ENCODE results near the gene PGK2.
"Not testable (repeated sequence)": the region's sequence is repeated elsewhere in the genome, so short reads cannot be mapped to it uniquely, and the experiment has no call there.

The PGK2 gene

GRCh38 chr6:49787176-49787575 is at the start of gene PGK2:
TSS of gene PGK2 (minus strand) at chr6:49787285. CDS start at chr6:49787187, 98 bp downstream.
- FAIRE-seq, result no peak

GRCh38 chr6:49835140-49835539 is 48.1 kb upstream of the PGK2 start:
- FAIRE-seq, result no peak

GRCh38 chr6:49833386-49833785 is 46.3 kb upstream of the PGK2 start:
- FAIRE-seq, result no peak

GRCh38 chr6:49826743-49827406 is 39.8 kb upstream of the PGK2 start:
- FAIRE-seq, result no peak

- FAIRE-seq, result no peak
Observed at GRCh38 chr6:49815166-49815565, 28.1 kb upstream of the PGK2 start.

GRCh38 chr6:49813248-49813647 is 26.2 kb upstream of the PGK2 start:
- no peak for FAIRE-seq

GRCh38 chr6:49806145-49806544 is 19.1 kb upstream of the PGK2 start:
- no peak for FAIRE-seq

GRCh38 chr6:49805246-49805645 is 18.2 kb upstream of the PGK2 start:
- FAIRE-seq, result no peak

GRCh38 chr6:49801525-49801924 is 14.4 kb upstream of the PGK2 start:
- FAIRE-seq, result no peak

GRCh38 chr6:49799090-49799489 is 12.0 kb upstream of the PGK2 start:
- FAIRE-seq, result no peak

GRCh38 chr6:49796842-49797455 is 9.9 kb upstream of the PGK2 start:
- FAIRE-seq, result not testable (repeated sequence)

GRCh38 chr6:49790341-49790740 is 3.3 kb upstream of the PGK2 start:
- FAIRE-seq, result no peak

- FAIRE-seq, result no peak
Observed at GRCh38 chr6:49784272-49784671, 2.8 kb downstream of the PGK2 start.

- FAIRE-seq, result no peak
Observed at GRCh38 chr6:49782725-49783124, 4.4 kb downstream of the PGK2 start.

- no peak for FAIRE-seq
Observed at GRCh38 chr6:49782293-49782692, 4.8 kb downstream of the PGK2 start.

GRCh38 chr6:49776444-49776843 is 10.6 kb downstream of the PGK2 start:
- FAIRE-seq, result no peak

- no peak for FAIRE-seq
Observed at GRCh38 chr6:49775043-49775442, 12.0 kb downstream of the PGK2 start.

GRCh38 chr6:49772285-49772684 is 14.8 kb downstream of the PGK2 start:
- no peak for FAIRE-seq

GRCh38 chr6:49766762-49767161 is 20.3 kb downstream of the PGK2 start:
- FAIRE-seq, result no peak

GRCh38 chr6:49764571-49765236 is 22.4 kb downstream of the PGK2 start:
- FAIRE-seq, result no peak

- no peak for FAIRE-seq
Observed at GRCh38 chr6:49744259-49744658, 42.8 kb downstream of the PGK2 start, which contains the start of gene CRISP3. TSS of gene CRISP3 (minus strand) at chr6:49744388. CDS start at chr6:49744367, 21 bp downstream.

GRCh38 chr6:49743429-49743828 is 43.7 kb downstream of the PGK2 start:
- FAIRE-seq, result no peak

- no peak for FAIRE-seq
Observed at GRCh38 chr6:49739423-49739822, 47.7 kb downstream of the PGK2 start.

GRCh38 chr6:49736017-49736508 is 51.0 kb downstream of the PGK2 start:
- no peak for FAIRE-seq
